RWPE1 (cell line): ENCODE data around the gene DENND5B.

Experiments
- CTCF ChIA-PET: fragments of 350-600 bp; sonication (Branson Sonifier 250); formaldehyde crosslinking; extraction: SDS; loops from one replicate; lab custom pipeline; 2021; lab: Yijun Ruan, JAX
- POLR2A ChIA-PET: fragments of 400-600 bp; formaldehyde crosslinking; extraction: SDS; loops from one replicate; lab custom pipeline; 2020; ENCODE audit warnings: antibody characterized with exemption; ENCODE audit not compliant: low non-redundant PET; lab: Yijun Ruan, JAX
- DNase-seq: peaks from one replicate; pipeline ENCODE4 v3.0.0; 2012; ENCODE audit warnings: low spot score
- H3K27ac ChIP-seq: fragments of 450-650 bp; 2 replicates; pipeline ENCODE4 v1.5.1; 2017
- TF ChIP-seq, protein P1 (sequence below): fragments of 450-650 bp; conservative IDR thresholded peaks from 2 replicates; pipeline ENCODE4 v1.5.1; 2017; ENCODE audit warnings: low read depth, mild to moderate bottlenecking

The DENND5B gene

DNA sequence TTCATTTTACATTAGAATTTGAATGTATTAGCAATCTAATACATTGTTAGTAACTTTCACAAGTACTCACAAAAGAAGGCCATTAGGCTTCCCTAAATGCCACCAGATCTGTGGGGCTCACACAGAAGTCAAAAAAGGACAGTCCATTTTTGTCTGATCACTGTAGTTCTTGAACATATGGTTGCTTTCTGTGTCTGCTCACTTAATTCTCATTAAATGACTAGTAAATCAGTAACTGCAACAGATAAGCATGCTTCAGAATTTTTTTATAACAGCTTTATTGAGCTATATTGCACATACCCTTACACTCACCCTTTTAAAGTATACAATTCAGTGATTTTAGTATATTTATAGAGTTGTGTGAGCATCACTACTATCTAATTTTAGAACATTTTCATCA is 71.4 kb downstream of the DENND5B start:
- POLR2A ChIA-PET = no interaction called here
- DNase-seq = no peak
- no peak overlapping the region for H3K27ac ChIP-seq
- TF ChIP-seq, protein P1, sequence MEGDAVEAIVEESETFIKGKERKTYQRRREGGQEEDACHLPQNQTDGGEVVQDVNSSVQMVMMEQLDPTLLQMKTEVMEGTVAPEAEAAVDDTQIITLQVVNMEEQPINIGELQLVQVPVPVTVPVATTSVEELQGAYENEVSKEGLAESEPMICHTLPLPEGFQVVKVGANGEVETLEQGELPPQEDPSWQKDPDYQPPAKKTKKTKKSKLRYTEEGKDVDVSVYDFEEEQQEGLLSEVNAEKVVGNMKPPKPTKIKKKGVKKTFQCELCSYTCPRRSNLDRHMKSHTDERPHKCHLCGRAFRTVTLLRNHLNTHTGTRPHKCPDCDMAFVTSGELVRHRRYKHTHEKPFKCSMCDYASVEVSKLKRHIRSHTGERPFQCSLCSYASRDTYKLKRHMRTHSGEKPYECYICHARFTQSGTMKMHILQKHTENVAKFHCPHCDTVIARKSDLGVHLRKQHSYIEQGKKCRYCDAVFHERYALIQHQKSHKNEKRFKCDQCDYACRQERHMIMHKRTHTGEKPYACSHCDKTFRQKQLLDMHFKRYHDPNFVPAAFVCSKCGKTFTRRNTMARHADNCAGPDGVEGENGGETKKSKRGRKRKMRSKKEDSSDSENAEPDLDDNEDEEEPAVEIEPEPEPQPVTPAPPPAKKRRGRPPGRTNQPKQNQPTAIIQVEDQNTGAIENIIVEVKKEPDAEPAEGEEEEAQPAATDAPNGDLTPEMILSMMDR = no peak
- CTCF ChIA-PET = interaction anchor here (0.6 kb wide), 1 partner anchor 69 kb away, joined by 3 read pairs; no protein-coding TSS in a partner anchor

DNA sequence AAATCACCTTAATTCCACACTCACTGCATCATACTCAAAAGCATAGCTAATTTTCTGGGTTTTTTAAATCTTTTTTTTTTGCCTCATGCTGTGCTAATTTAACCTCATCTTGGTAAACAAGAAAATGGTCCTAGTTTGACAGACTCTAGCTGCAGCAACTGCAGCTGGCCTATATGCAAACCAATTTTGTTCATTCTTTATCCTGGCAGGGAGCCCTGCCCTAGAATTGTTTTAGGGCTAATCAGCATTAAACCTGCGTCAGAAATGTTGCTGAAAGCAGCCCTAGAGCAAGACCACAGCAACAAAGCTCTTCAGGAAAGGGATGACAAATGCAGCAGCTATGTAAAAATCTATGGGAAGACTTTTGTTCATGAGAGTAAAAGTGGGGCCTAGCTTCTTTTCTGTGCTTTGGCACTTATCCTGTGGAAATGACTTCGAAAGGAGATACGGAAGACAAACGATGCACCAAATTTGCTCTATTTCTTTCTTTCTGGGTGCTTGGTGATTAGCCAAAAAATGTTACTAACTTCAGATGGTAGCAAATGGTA is 72.2 kb downstream of the DENND5B start:
- TF ChIP-seq, protein P1 = no peak
- POLR2A ChIA-PET = no interaction called here
- DNase-seq = peak; percentile 85
- CTCF ChIA-PET = interaction anchor here (0.6 kb wide), 1 partner anchor 70 kb away, joined by 3 read pairs; no protein-coding TSS in a partner anchor
- H3K27ac ChIP-seq = no peak overlapping the region

DNA sequence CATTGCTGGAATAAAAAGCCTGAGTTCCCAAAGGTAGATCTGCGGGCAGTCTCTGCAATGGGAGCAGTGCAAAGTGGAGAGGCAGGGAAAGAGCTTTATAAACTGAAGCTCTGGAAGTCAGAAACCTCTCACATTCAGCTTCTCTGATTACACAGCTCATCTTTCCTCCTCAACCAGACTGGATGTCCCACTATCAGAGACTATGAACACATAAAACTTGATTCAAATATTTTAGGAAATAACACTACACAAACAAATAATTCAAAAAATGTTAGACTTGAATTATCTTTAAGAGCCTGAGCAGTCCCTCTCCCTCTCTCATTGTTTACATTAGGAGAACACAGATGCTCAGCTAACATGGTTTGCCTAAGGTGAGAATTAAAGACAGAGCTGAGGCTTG is 72.9 kb downstream of the DENND5B start:
- TF ChIP-seq, protein P1 = no peak
- ChIA-PET POLR2A (no interaction called here), CTCF (interaction anchor here (0.6 kb wide), 1 partner anchor 115 kb away, joined by 3 read pairs; no protein-coding TSS in a partner anchor)
- peak overlapping the region; percentile 44; the same call in 1 of the 2 replicates for H3K27ac ChIP-seq
- DNase-seq = no peak

DNA sequence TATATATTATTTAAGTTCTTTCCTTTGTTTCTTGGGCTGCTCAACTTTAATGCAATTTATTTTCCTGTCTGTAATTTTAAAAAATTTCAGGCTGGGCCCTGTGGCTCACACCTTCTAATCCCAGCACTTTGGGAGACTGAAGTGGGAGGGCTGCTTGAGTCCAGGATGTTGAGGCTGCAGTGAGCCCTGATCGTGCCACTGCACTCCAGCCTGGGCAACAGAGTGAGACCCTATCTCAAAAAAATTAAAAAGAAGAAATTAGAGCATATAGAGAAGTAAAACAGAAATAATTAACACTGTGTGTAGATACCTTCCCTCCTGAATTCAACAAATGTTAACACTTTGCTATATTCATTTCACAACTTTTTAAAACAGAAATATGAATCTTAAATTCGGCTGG is 74.2 kb downstream of the DENND5B start:
- DNase-seq = no peak
- TF ChIP-seq, protein P1 = no peak
- ChIA-PET POLR2A (no interaction called here), CTCF (interaction anchor here (0.6 kb wide), 1 partner anchor 56 kb away, joined by 5 read pairs; no protein-coding TSS in a partner anchor)
- H3K27ac ChIP-seq = no peak overlapping the region

DNA sequence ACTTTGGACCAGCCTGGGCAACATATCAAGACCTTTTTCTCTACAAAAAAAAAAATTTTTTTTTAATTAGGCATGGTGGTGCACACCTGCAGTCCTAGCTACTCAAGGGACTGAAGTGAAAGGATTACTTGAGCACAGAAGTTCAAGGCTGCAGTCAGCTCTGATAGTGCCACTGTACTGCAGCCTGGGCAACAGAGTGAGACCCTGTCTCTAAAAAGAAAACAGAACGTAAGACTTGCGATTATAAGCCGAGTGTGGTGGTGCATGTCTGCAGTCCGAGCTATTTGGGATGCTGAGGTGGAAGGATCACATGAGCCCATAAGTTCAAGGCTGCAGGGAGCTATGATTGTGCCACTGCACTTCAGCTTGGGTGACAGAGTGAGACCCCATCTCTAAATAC is 76.0 kb downstream of the DENND5B start:
- ChIA-PET POLR2A (no interaction called here), CTCF (no interaction called here)
- DNase-seq = no peak
- TF ChIP-seq, protein P1 = no peak
- no peak overlapping the region for H3K27ac ChIP-seq

DNA sequence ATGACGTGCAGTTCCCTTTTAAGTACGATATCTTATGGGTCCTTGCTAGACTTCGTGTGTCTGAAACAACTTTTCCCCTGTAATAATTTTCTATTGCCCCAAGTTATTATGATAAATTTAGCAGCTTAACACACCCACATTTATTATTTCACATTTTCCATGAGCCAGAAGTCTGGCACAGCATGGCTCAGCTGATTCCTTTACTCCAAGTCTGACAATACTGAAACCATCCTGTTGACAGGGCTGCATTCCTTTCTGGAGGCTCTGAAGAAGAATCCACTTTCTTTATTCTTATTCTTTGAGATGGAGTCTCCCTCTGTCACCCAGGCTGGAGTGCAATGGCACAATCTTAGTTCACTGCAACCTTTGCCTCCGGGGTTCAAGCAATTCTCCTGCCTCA is 80.9 kb downstream of the DENND5B start:
- ChIA-PET POLR2A (interaction anchor here (0.7 kb wide), 1 partner anchor 38 kb away, joined by 6 read pairs; no protein-coding TSS in a partner anchor), CTCF (no interaction called here)
- no peak overlapping the region; the same call in 1 of the 2 replicates for H3K27ac ChIP-seq
- TF ChIP-seq, protein P1 = no peak
- DNase-seq = no peak
